22Rv1 (cell line): ENCODE data around the gene TRPM3.

Experiments used
- H3K27ac ChIP-seq: fragments of 450-650 bp; 2 replicates; pipeline ENCODE4 v1.5.1; 2017
- CTCF ChIP-seq: fragments of 450-650 bp; IDR thresholded peaks from 2 replicates; pipeline ENCODE4 v1.5.1; 2017; ENCODE audit warnings: mild to moderate bottlenecking
- ZFX ChIP-seq: fragments of 450-650 bp; IDR thresholded peaks from 2 replicates; pipeline ENCODE4 v1.6.1; 2017; ENCODE audit warnings: antibody characterized with exemption, borderline replicate concordance

TRPM3 gene

GRCh38 chr9:71105192-71105591, 16.2 kb downstream of the TRPM3 start:
- no peak for TF ChIP-seq ZFX
- H3K27ac ChIP-seq = no peak overlapping the region

GRCh38 chr9:71098801-71099200, 22.6 kb downstream of the TRPM3 start:
- no peak for TF ChIP-seq CTCF
- no peak for TF ChIP-seq ZFX
- no peak overlapping the region for H3K27ac ChIP-seq

GRCh38 chr9:71097671-71098070, 23.8 kb downstream of the TRPM3 start:
- peak overlapping the region; percentile 73 for H3K27ac ChIP-seq
- no peak for TF ChIP-seq CTCF
- TF ChIP-seq ZFX = no peak

- TF ChIP-seq ZFX (no peak), CTCF (no peak)
- peak overlapping the region; percentile 73 for H3K27ac ChIP-seq
Observed at GRCh38 chr9:71096421-71097108, 24.9 kb downstream of the TRPM3 start.

GRCh38 chr9:71094708-71095251, 26.6 kb downstream of the TRPM3 start:
- TF ChIP-seq CTCF = no peak
- TF ChIP-seq ZFX = no peak
- peak overlapping the region; percentile 73 for H3K27ac ChIP-seq

- H3K27ac ChIP-seq = no peak overlapping the region
- TF ChIP-seq CTCF (no peak), ZFX (no peak)
Observed at GRCh38 chr9:71090896-71091295, 30.5 kb downstream of the TRPM3 start.

- TF ChIP-seq CTCF (no peak), ZFX (no peak)
- H3K27ac ChIP-seq = no peak overlapping the region
Observed at GRCh38 chr9:71079451-71079850, 42.0 kb downstream of the TRPM3 start.

GRCh38 chr9:71076096-71076495, 45.3 kb downstream of the TRPM3 start:
- TF ChIP-seq ZFX (no peak), CTCF (no peak)

More at GRCh38 chr9:71076096-71076495, 45.3 kb downstream of the TRPM3 start:
- H3K27ac ChIP-seq = no peak overlapping the region
